ENCODE results near the gene TLL2. TPM values are rescaled to one million over a fixed set of nuclear protein-coding genes. Genes with fewer than 3 reads are reported as not detected.

The TLL2 gene
- total RNA-seq, 2 donors from 2014 or later, result 0.24 to 0.96 TPM

DNA sequence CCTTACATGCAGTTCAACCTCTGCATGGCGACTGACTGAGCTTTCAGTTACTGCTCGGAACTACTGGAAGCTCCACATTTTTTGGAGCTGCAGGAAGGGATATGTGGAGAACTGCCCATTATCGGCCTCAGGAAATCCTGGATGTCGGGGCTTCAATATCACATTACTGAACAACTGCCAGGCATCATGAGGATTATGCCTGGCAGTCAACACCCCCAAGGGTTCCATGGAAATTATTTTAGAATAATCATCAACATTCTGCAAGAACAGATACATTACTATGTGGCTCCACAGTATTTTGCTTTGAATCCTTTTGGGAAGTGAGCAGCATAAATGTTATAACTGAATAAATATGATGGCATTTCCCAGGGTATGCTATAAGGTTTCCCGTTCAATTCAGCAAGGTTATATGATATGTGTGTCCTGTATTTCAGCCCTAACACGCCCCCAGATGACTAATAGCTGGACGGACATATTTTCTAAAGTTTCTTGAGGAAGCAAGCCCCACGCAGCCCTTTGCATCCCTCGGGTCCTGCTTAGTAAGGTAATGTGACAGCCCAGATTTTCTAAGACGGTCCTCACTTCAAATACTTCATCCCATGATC lies 101.9 kb downstream of the TLL2 start:
- TF ChIP-seq, protein P1, sequence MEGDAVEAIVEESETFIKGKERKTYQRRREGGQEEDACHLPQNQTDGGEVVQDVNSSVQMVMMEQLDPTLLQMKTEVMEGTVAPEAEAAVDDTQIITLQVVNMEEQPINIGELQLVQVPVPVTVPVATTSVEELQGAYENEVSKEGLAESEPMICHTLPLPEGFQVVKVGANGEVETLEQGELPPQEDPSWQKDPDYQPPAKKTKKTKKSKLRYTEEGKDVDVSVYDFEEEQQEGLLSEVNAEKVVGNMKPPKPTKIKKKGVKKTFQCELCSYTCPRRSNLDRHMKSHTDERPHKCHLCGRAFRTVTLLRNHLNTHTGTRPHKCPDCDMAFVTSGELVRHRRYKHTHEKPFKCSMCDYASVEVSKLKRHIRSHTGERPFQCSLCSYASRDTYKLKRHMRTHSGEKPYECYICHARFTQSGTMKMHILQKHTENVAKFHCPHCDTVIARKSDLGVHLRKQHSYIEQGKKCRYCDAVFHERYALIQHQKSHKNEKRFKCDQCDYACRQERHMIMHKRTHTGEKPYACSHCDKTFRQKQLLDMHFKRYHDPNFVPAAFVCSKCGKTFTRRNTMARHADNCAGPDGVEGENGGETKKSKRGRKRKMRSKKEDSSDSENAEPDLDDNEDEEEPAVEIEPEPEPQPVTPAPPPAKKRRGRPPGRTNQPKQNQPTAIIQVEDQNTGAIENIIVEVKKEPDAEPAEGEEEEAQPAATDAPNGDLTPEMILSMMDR (IDR thresholded peaks at IDR 0.05), result no peak

DNA sequence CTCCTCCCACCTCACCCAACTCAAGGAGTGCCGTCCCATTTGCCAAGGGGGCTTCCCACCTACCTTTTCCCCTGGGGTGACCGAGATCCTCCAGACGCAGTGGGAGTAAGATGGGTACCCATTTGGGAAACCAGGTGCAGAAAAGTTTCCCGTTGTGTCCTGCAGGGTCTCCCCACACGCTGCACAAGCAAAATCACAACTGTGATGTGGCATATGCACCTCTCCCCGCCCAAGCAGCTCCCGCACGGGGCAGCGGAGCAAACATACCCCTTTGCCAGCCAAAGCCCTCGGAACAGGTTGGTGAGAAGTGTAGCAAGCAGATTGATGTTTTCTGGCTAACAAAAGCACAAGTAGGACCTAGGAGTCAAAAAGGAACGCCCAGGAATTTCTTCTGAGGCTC lies 103.4 kb downstream of the TLL2 start:
- no peaks in the 10 kb centered on the region for H3K36me3 ChIP-seq
- peaks cover 0 to 4% of the 10 kb centered on the region in 2 donors for H3K27me3 ChIP-seq
- H3K4me1 ChIP-seq, result peaks cover 0 to 9% of the 10 kb centered on the region in 2 donors
- H3K9me3 ChIP-seq, result no peaks in the 10 kb centered on the region
- no peak overlapping the region for H3K4me3 ChIP-seq
- no peak overlapping the region for H3K27ac ChIP-seq
- no peak for DNase-seq (ENCODE audit: low spot score)
- TF ChIP-seq, protein P1 (IDR thresholded peaks at IDR 0.05), result no peak

More for the DNA sequence above, 101.9 kb downstream of the TLL2 start:
- peak; percentile 23 for DNase-seq (ENCODE audit: low spot score)
- Histone ChIP-seq H3K9me3 (no peaks in the 10 kb centered on the region), H3K27ac (no peak overlapping the region), H3K4me3 (no peak overlapping the region), H3K4me1 (peaks cover 0 to 19% of the 10 kb centered on the region in 2 donors), H3K36me3 (no peaks in the 10 kb centered on the region), H3K27me3 (peaks cover 0 to 4% of the 10 kb centered on the region in 2 donors)

DNA sequence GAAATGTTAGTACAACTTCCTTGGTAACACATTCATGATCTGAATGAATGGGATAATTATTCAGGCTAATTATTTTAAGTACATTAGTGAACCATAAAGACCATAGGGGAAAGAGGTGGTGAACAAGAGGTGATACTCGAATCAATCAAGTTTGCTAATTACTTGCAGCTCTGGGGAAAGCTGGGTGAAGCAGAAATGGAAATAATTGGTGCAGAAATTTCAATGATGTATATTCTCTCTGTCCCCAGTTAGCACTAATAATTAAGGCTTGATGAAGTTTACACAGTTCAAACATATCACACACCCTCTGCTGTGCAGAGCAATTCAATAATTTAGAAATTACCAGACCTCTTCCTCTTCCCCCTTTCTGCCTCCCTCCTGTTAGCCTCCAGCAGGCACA lies 105.5 kb downstream of the TLL2 start:
- Histone ChIP-seq H3K27me3 (peaks cover 0 to 4% of the 10 kb centered on the region in 2 donors), H3K27ac (no peak overlapping the region), H3K4me1 (peaks cover 0 to 2% of the 10 kb centered on the region in 2 donors), H3K36me3 (no peaks in the 10 kb centered on the region), H3K4me3 (no peak overlapping the region), H3K9me3 (no peaks in the 10 kb centered on the region)
- DNase-seq (ENCODE audit: low spot score), result no peak
- TF ChIP-seq, protein P1 (IDR thresholded peaks at IDR 0.05), result no peak

DNA sequence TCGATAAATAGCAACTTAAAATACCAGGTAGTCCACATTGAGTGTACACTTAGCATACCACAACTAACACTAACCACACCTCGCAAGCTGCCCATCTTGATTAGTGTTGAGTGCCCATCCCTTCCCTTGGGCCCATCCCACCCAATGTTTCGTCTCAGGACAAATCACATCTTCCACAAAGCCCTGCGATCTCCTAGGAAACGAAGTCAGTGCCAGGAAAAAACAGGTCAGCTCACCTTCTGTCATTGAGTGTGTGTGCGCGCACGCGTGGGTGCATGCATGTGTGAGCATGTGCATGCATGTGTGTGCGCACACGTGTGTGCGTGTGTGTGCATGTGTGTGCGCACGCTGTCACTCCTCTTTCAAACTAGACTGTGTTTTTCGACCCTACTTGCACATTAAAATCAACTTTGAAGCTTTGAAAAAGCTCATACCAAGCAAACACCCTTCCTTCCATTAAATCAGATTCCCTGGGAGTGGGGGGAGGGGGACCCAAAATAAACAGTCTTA lies 106.1 kb downstream of the TLL2 start:
- no peaks in the 10 kb centered on the region for H3K4me1 ChIP-seq
- TF ChIP-seq, protein P1 (IDR thresholded peaks at IDR 0.05), result no peak
- no peaks in the 10 kb centered on the region for H3K36me3 ChIP-seq
- no peak for DNase-seq (ENCODE audit: low spot score)
- H3K27me3 ChIP-seq, result peaks cover 0 to 4% of the 10 kb centered on the region in 2 donors
- H3K27ac ChIP-seq, result no peak overlapping the region
- H3K9me3 ChIP-seq, result no peaks in the 10 kb centered on the region
- H3K4me3 ChIP-seq, result no peak overlapping the region

DNA sequence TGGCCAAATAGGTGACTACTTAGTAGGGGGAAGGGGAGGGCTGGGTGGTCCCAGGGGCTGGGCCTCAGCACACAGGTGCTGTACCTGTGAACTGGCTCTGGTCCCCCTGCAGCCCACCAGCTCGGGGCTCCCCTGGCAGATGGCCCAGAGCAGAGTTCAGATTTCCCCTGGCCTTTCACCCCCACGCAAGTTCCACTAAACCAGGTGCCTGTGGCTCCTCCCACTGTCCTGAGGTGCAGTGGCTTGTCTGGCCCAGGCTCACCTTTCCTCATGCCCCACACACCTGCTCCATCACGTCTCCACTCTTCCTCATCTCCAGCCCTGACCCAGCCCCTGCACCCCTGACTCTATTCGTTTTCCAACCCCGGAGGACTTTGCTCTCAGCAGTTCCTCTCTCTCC lies 107.6 kb downstream of the TLL2 start:
- TF ChIP-seq, protein P1 (IDR thresholded peaks at IDR 0.05), result no peak
- Histone ChIP-seq H3K9me3 (no peaks in the 10 kb centered on the region), H3K27me3 (peaks cover 0 to 4% of the 10 kb centered on the region in 2 donors), H3K4me1 (peaks cover 0 to 2% of the 10 kb centered on the region in 2 donors), H3K36me3 (no peaks in the 10 kb centered on the region), H3K4me3 (no peak overlapping the region), H3K27ac (no peak overlapping the region)
- no peak for DNase-seq (ENCODE audit: low spot score)
